IPS-18a (cell line): ENCODE results near the gene MNS1.
"Not testable (repeated sequence)": the region's sequence is repeated elsewhere in the genome, so short reads cannot be mapped to it uniquely, and the experiment has no call there.

Experiments
- H3K27ac ChIP-seq: one replicate; pipeline ENCODE4 v1.5.1; 2013; ENCODE audit warnings: low read length
- H3K27me3 ChIP-seq: one replicate; pipeline ENCODE4 v1.6.1; 2013; ENCODE audit warnings: mild to moderate bottlenecking, low read length; ENCODE audit not compliant: control insufficient read depth, insufficient read depth
- H3K36me3 ChIP-seq: one replicate; pipeline ENCODE4 v1.6.1; 2013; ENCODE audit warnings: low read depth, low read length; ENCODE audit not compliant: control insufficient read depth
- H3K4me1 ChIP-seq: one replicate; pipeline ENCODE4 v1.6.1; 2013; ENCODE audit warnings: low read depth, low read length; ENCODE audit not compliant: control insufficient read depth
- H3K4me3 ChIP-seq: one replicate; pipeline ENCODE4 v1.5.1; 2013; ENCODE audit warnings: low read length
- H3K9ac ChIP-seq: one replicate; pipeline ENCODE4 v1.6.1; 2013; ENCODE audit warnings: mild to moderate bottlenecking, low read length, moderate library complexity
- H3K9me3 ChIP-seq: one replicate; pipeline ENCODE4 v1.6.1; 2013; ENCODE audit warnings: low read depth, low read length; ENCODE audit not compliant: control insufficient read depth

The MNS1 gene

GRCh38 chr15:56445746-56446145 lies 19.2 kb downstream of the MNS1 start:
- Histone ChIP-seq H3K4me3 (no peak overlapping the region), H3K4me1 (no peaks in the 10 kb centered on the region), H3K9me3 (no peaks in the 10 kb centered on the region), H3K27ac (no peak overlapping the region), H3K27me3 (no peaks in the 10 kb centered on the region), H3K9ac (no peak overlapping the region), H3K36me3 (no peaks in the 10 kb centered on the region)

GRCh38 chr15:56442354-56442753 lies 22.6 kb downstream of the MNS1 start:
- no peaks in the 10 kb centered on the region for H3K36me3 ChIP-seq
- H3K27ac ChIP-seq, result no peak overlapping the region
- H3K9ac ChIP-seq, result no peak overlapping the region
- no peaks in the 10 kb centered on the region for H3K4me1 ChIP-seq
- peaks cover 9% of the 10 kb centered on the region for H3K9me3 ChIP-seq
- H3K4me3 ChIP-seq, result no peak overlapping the region
- H3K27me3 ChIP-seq, result no peaks in the 10 kb centered on the region

GRCh38 chr15:56440214-56440770 lies 24.6 kb downstream of the MNS1 start:
- Histone ChIP-seq H3K9ac (no peak overlapping the region), H3K27me3 (no peaks in the 10 kb centered on the region), H3K4me3 (no peak overlapping the region), H3K4me1 (no peaks in the 10 kb centered on the region), H3K27ac (no peak overlapping the region), H3K9me3 (peaks cover 9% of the 10 kb centered on the region), H3K36me3 (no peaks in the 10 kb centered on the region)

- no peak overlapping the region for H3K9ac ChIP-seq
- H3K36me3 ChIP-seq, result no peaks in the 10 kb centered on the region
- no peaks in the 10 kb centered on the region for H3K27me3 ChIP-seq
- no peak overlapping the region for H3K27ac ChIP-seq
- no peak overlapping the region for H3K4me3 ChIP-seq
- H3K9me3 ChIP-seq, result no peaks in the 10 kb centered on the region
- no peaks in the 10 kb centered on the region for H3K4me1 ChIP-seq
Measured at GRCh38 chr15:56432304-56432703, 32.6 kb downstream of the MNS1 start.

- Histone ChIP-seq H3K9me3 (no peaks in the 10 kb centered on the region), H3K27ac (no peak overlapping the region), H3K36me3 (no peaks in the 10 kb centered on the region), H3K9ac (no peak overlapping the region), H3K4me3 (no peak overlapping the region), H3K27me3 (no peaks in the 10 kb centered on the region), H3K4me1 (no peaks in the 10 kb centered on the region)
Measured at GRCh38 chr15:56428821-56429458, 36.0 kb downstream of the MNS1 start.

- Histone ChIP-seq H3K4me1 (no peaks in the 10 kb centered on the region), H3K36me3 (no peaks in the 10 kb centered on the region), H3K27me3 (no peaks in the 10 kb centered on the region), H3K4me3 (no peak overlapping the region), H3K9ac (no peak overlapping the region), H3K27ac (no peak overlapping the region), H3K9me3 (no peaks in the 10 kb centered on the region)
Measured at GRCh38 chr15:56425976-56426375, 39.0 kb downstream of the MNS1 start.

- H3K36me3 ChIP-seq, result no peaks in the 10 kb centered on the region
- H3K4me3 ChIP-seq, result no peak overlapping the region
- no peaks in the 10 kb centered on the region for H3K4me1 ChIP-seq
- no peak overlapping the region for H3K9ac ChIP-seq
- no peaks in the 10 kb centered on the region for H3K27me3 ChIP-seq
- H3K27ac ChIP-seq, result no peak overlapping the region
- no peaks in the 10 kb centered on the region for H3K9me3 ChIP-seq
Measured at GRCh38 chr15:56425276-56425675, 39.7 kb downstream of the MNS1 start.

- H3K27me3 ChIP-seq, H3K4me3 ChIP-seq, H3K36me3 ChIP-seq, H3K9me3 ChIP-seq, H3K9ac ChIP-seq, H3K4me1 ChIP-seq, H3K27ac ChIP-seq: not testable (repeated sequence)
Measured at GRCh38 chr15:56413114-56413733, 51.7 kb downstream of the MNS1 start.

- Histone ChIP-seq H3K27me3 (no peaks in the 10 kb centered on the region), H3K27ac (no peak overlapping the region), H3K9ac (no peak overlapping the region), H3K4me3 (no peak overlapping the region), H3K9me3 (no peaks in the 10 kb centered on the region), H3K36me3 (peaks cover 3% of the 10 kb centered on the region), H3K4me1 (no peaks in the 10 kb centered on the region)
Measured at GRCh38 chr15:56411122-56411749, 53.7 kb downstream of the MNS1 start.

- H3K4me3 ChIP-seq, result no peak overlapping the region
- no peaks in the 10 kb centered on the region for H3K27me3 ChIP-seq
- H3K9ac ChIP-seq, result no peak overlapping the region
- H3K27ac ChIP-seq, result no peak overlapping the region
- H3K36me3 ChIP-seq, result peaks cover 3% of the 10 kb centered on the region
- H3K9me3 ChIP-seq, result no peaks in the 10 kb centered on the region
- no peaks in the 10 kb centered on the region for H3K4me1 ChIP-seq
Measured at GRCh38 chr15:56410721-56411120, 54.2 kb downstream of the MNS1 start.

GRCh38 chr15:56399209-56399608 lies 65.7 kb downstream of the MNS1 start:
- H3K4me3 ChIP-seq, H3K27ac ChIP-seq, H3K27me3 ChIP-seq, H3K9ac ChIP-seq, H3K9me3 ChIP-seq, H3K36me3 ChIP-seq, H3K4me1 ChIP-seq: not testable (repeated sequence)

GRCh38 chr15:56397325-56397724 lies 67.6 kb downstream of the MNS1 start:
- not testable (repeated sequence) for H3K27ac ChIP-seq, H3K36me3 ChIP-seq

More at GRCh38 chr15:56397325-56397724, 67.6 kb downstream of the MNS1 start:
- H3K9ac ChIP-seq, H3K9me3 ChIP-seq, H3K4me1 ChIP-seq, H3K4me3 ChIP-seq, H3K27me3 ChIP-seq: not testable (repeated sequence)
